ENCODE results near the gene GSTM2. TPM values are rescaled to one million over a fixed set of nuclear protein-coding genes. Genes with fewer than 3 reads are reported as not detected.
A peak's percentile ranks its signal among the peaks of the same experiment; 100 is the strongest.

Gene GSTM2
- total and polyA plus RNA-seq, 2 of the 4 experiments (the other 2 are of a cell fraction) = 10.2 to 85.5 TPM

GRCh38 chr1:109705411-109705810 lies 37.6 kb downstream of the GSTM2 start:
- Histone ChIP-seq H3K9me1 (ENCODE audit: insufficient read depth, low read length) (no peaks in the 10 kb centered on the region), H4K5ac (ENCODE audit: low read depth, low read length) (no peak overlapping the region), H3K23ac (ENCODE audit: low read depth, low read length) (no peak overlapping the region), H3K27me3 (ENCODE audit: control insufficient read depth, insufficient read depth, low read length) (no peaks in the 10 kb centered on the region; the same call in 1 of the 2 replicates), H2BK120ac (ENCODE audit: low read depth, low read length) (no peak overlapping the region), H2AK5ac (ENCODE audit: low read depth, low read length) (no peak overlapping the region), H3K4ac (ENCODE audit: low read depth, low read length) (no peak overlapping the region), H3K4me3 (ENCODE audit: insufficient read depth, low read depth, low read length) (no peak overlapping the region), H3K4me1 (ENCODE audit: control insufficient read depth, insufficient read depth, low read length) (no peaks in the 10 kb centered on the region), H2BK15ac (ENCODE audit: low read depth, low read length) (no peak overlapping the region), H2BK5ac (ENCODE audit: low read depth, low read length, poor library complexity, severe bottlenecking) (no peak overlapping the region), H3K56ac (ENCODE audit: extremely low read depth, insufficient read depth, low read length) (no peak overlapping the region), H3K18ac (ENCODE audit: low read depth, low read length) (no peak overlapping the region), H2AFZ (replicated peaks; ENCODE audit: low read length, poor library complexity) (no peak overlapping the region), H3K9ac (ENCODE audit: low read depth, low read length) (no peak overlapping the region), H3K36me3 (ENCODE audit: control insufficient read depth, insufficient read depth, low read length) (no peaks in the 10 kb centered on the region), H4K20me1 (ENCODE audit: insufficient read depth, low read length) (no peaks in the 10 kb centered on the region), H2AK9ac (replicated peaks; ENCODE audit: low read depth, low read length, poor library complexity) (no peak overlapping the region), H4K91ac (ENCODE audit: insufficient read depth, low read depth, low read length) (no peak overlapping the region), H4K8ac (ENCODE audit: low read depth in 2 of 2, low read length in 2 of 2) (no peak overlapping the region), H3K27ac (ENCODE audit: insufficient read depth, low read length) (no peak overlapping the region), H3K79me1 (ENCODE audit: low read depth in 1 of 2, low read length in 2 of 2) (no peaks in the 10 kb centered on the region), H2BK20ac (ENCODE audit: low read depth, low read length) (no peak overlapping the region), H3K14ac (replicated peaks; ENCODE audit: low read depth, low read length) (no peak overlapping the region), H3K9me3 (ENCODE audit: control insufficient read depth, insufficient read depth, low read length) (peaks cover 12% of the 10 kb centered on the region), H3K4me2 (ENCODE audit: low read depth, low read length) (no peak overlapping the region)
- no TSS peak for BruUV-seq (replicated peaks)
- TF ChIP-seq NFE2L2 (IDR thresholded peaks at IDR 0.05; ENCODE audit: low read depth, low read length) (no peak), POLR2A (IDR thresholded peaks at IDR 0.05; ENCODE audit: low read depth, low read length) (no peak), MAZ (IDR thresholded peaks at IDR 0.05; ENCODE audit: borderline replicate concordance, low read depth, low read length) (no peak), FOS (IDR thresholded peaks at IDR 0.05; ENCODE audit: low read depth, low read length) (no peak), RFX5 (IDR thresholded peaks at IDR 0.05; ENCODE audit: low read depth, low read length) (no peak), CTCF (conservative IDR thresholded peaks at IDR 0.05; ENCODE audit: low read depth, low read length) (no peak), CHD1 (IDR thresholded peaks at IDR 0.05; ENCODE audit: low read depth, low read length) (no peak), MXI1 (IDR thresholded peaks at IDR 0.05; ENCODE audit: borderline replicate concordance, low read depth, low read length) (no peak), MAFK (IDR thresholded peaks at IDR 0.05; ENCODE audit: low read depth, low read length) (no peak), BHLHE40 (IDR thresholded peaks at IDR 0.05; ENCODE audit: low read depth, low read length) (no peak), SMC3 (IDR thresholded peaks at IDR 0.05; ENCODE audit: low read depth, low read length) (no peak), USF2 (IDR thresholded peaks at IDR 0.05; ENCODE audit: low read depth, low read length) (no peak), RCOR1 (IDR thresholded peaks at IDR 0.05; ENCODE audit: insufficient replicate concordance, low read length) (no peak)
- 51% methylated on average over 3 of the region's 4 CpGs; no CpG with 5 or more reads in 1 of the 2 experiments for WGBS, 2 experiments (ENCODE audit: extremely low coverage in 2 of 2, insufficient read length in 1 of 2)
- in situ Hi-C loops (cut with MboI; ENCODE audit: low sequenced_read_pairs) = no loop called here
- intact Hi-C loops (cut with micrococcal nuclease) = no loop called here
- ChIA-PET POLR2A (ENCODE audit: unreplicated experiment) (no interaction called here), CTCF (no interaction called here)
- DNase-seq (peak; percentile 0), ATAC-seq (ENCODE audit: low read depth) (no peak)
- dilution Hi-C loops (cut with HindIII; ENCODE audit: low sequenced_read_pairs, unreplicated experiment) = no loop called here
